GM23338 (cell line): ENCODE measurements around the gene CCDC167. TPM values are rescaled to one million over a fixed set of nuclear protein-coding genes. Genes with fewer than 3 reads are reported as not detected.

Experiments
- ATAC-seq: fragments of 200-7000 bp; cut with Tn5 transposase; 3 replicates; pipeline ENCODE4 v1.9.1; 2020
- DNase-seq: peaks from one replicate; pipeline ENCODE4 v3.0.0-alpha.2; 2015; ENCODE audit warnings: low spot score
- H2AFZ ChIP-seq: fragments of 200-600 bp; sonication (generic); 2 replicates; pipeline ENCODE4 v1.8.0; 2016; ENCODE audit warnings: antibody characterized with exemption, mild to moderate bottlenecking, moderate library complexity
- H3F3A ChIP-seq: fragments of 200-600 bp; sonication (generic); replicated peaks from 2 replicates; pipeline ENCODE4 v1.8.0; 2017; ENCODE audit warnings: antibody characterized with exemption, mixed run types, low read depth
- H3K27ac ChIP-seq: fragments of 200-600 bp; sonication (generic); 2 replicates; pipeline ENCODE4 v1.6.1; 2016; ENCODE audit warnings: low read depth
- H3K27me3 ChIP-seq: fragments of 200-600 bp; sonication (generic); 2 replicates; pipeline ENCODE4 v1.8.0; 2016; ENCODE audit warnings: mild to moderate bottlenecking, mixed run types, moderate library complexity; ENCODE audit not compliant: insufficient read depth
- H3K36me3 ChIP-seq: fragments of 200-600 bp; sonication (generic); 2 replicates; pipeline ENCODE4 v1.8.0; 2016; ENCODE audit warnings: mild to moderate bottlenecking; ENCODE audit not compliant: insufficient read depth
- H3K4me1 ChIP-seq: fragments of 200-600 bp; sonication (generic); 2 replicates; pipeline ENCODE4 v1.8.0; 2016; ENCODE audit warnings: mild to moderate bottlenecking, moderate library complexity; ENCODE audit not compliant: insufficient read depth
- H3K4me2 ChIP-seq: fragments of 200-600 bp; sonication (generic); 2 replicates; pipeline ENCODE4 v1.7.1; 2017; ENCODE audit warnings: mixed run types
- H3K4me3 ChIP-seq: fragments of 200-600 bp; sonication (generic); 2 replicates; pipeline ENCODE4 v1.6.1; 2016; ENCODE audit warnings: mixed run types
- H3K79me2 ChIP-seq: fragments of 200-600 bp; sonication (generic); replicated peaks from 2 replicates; pipeline ENCODE4 v1.8.0; 2017; ENCODE audit warnings: mild to moderate bottlenecking; ENCODE audit not compliant: insufficient read depth
- H3K9me2 ChIP-seq: fragments of 200-600 bp; sonication (generic); 2 replicates; pipeline ENCODE4 v1.8.0; 2017; ENCODE audit not compliant: insufficient read depth
- H4K20me1 ChIP-seq: fragments of 200-600 bp; sonication (generic); replicated peaks from 2 replicates; pipeline ENCODE4 v1.8.0; 2017; ENCODE audit warnings: mild to moderate bottlenecking; ENCODE audit not compliant: insufficient read depth
- H3K27ac Mint-ChIP-seq: 2 replicates; pipeline ENCODE4 v1.8.0; 2020; ENCODE audit warnings: inconsistent platforms, mild to moderate bottlenecking, moderate library complexity, mixed read lengths
- H3K27me3 Mint-ChIP-seq: 3 replicates; pipeline ENCODE4 v1.8.0; 2022; ENCODE audit warnings: low read depth, mild to moderate bottlenecking, moderate library complexity, mixed read lengths, inconsistent platforms; ENCODE audit not compliant: insufficient read depth, poor library complexity
- H3K36me3 Mint-ChIP-seq: 3 replicates; pipeline ENCODE4 v1.8.0; 2021; ENCODE audit warnings: low read depth, mild to moderate bottlenecking, inconsistent platforms, moderate library complexity, mixed read lengths
- H3K4me1 Mint-ChIP-seq: 3 replicates; pipeline ENCODE4 v1.8.0; 2020; ENCODE audit warnings: mild to moderate bottlenecking, inconsistent platforms, mixed read lengths
- H3K4me3 Mint-ChIP-seq: 3 replicates; pipeline ENCODE4 v1.8.0; 2021; ENCODE audit warnings: moderate library complexity, mild to moderate bottlenecking, inconsistent platforms, mixed read lengths
- H3K9me3 Mint-ChIP-seq: 3 replicates; pipeline ENCODE4 v1.8.0; 2020; ENCODE audit warnings: moderate library complexity, mild to moderate bottlenecking, inconsistent platforms, mixed read lengths
- EZH2 ChIP-seq: fragments of 200-600 bp; sonication (generic); IDR thresholded peaks from one replicate; pipeline ENCODE4 v1.8.0; 2017; ENCODE audit warnings: antibody characterized with exemption, mild to moderate bottlenecking, low read depth; ENCODE audit not compliant: unreplicated experiment
- EZH2phosphoT487 ChIP-seq: fragments of 200-600 bp; sonication (generic); IDR thresholded peaks from one replicate; pipeline ENCODE4 v1.8.1; 2018; ENCODE audit warnings: antibody characterized with exemption; ENCODE audit not compliant: unreplicated experiment
- JUNB ChIP-seq: IDR thresholded peaks from one replicate; pipeline ENCODE4 v1.6.1; 2016; ENCODE audit warnings: antibody characterized with exemption; ENCODE audit not compliant: unreplicated experiment
- POLR2AphosphoS5 ChIP-seq: IDR thresholded peaks from 2 replicates; pipeline ENCODE4 v1.6.1; 2016; ENCODE audit warnings: antibody characterized with exemption, low read depth
- ZNF114 ChIP-seq: fragments of 250-450 bp; sonication (Bioruptor Pico); IDR thresholded peaks from 2 replicates; pipeline ENCODE4 v1.5.0; 2020; ENCODE audit warnings: mild to moderate bottlenecking, moderate library complexity
- ZNF331 ChIP-seq: fragments of 250-450 bp; sonication (Bioruptor Pico); IDR thresholded peaks from 2 replicates; pipeline ENCODE4 v1.5.0; 2020; ENCODE audit warnings: low read depth, mild to moderate bottlenecking, moderate library complexity
- polyA plus RNA-seq: library from polyadenylated mRNA; unstranded; fragments of >200 nt; fragmentation: Nextera tagmentation; extraction: Ambion mirVana; gene quantifications from 2 replicates; pipeline ENCODE4 v1.2.1, GENCODE V29; 2016
- total RNA-seq: library from RNA; depleted of rRNA; stranded (reverse); fragments of >200 nt; shearing (Covaris generic); gene quantifications from 2 replicates; pipeline ENCODE4 v1.2.3, GENCODE V29; 2014
- TF ChIP-seq, protein P1 (sequence below): IDR thresholded peaks from one replicate; pipeline ENCODE4 v1.6.1; 2018; ENCODE audit warnings: antibody characterized with exemption; ENCODE audit not compliant: unreplicated experiment
- TF ChIP-seq, protein P2 (sequence below): fragments of 250-450 bp; sonication (Bioruptor Pico); IDR thresholded peaks from 2 replicates; pipeline ENCODE4 v1.5.0; 2020; ENCODE audit warnings: mild to moderate bottlenecking, moderate library complexity
- TF ChIP-seq, protein P3 (sequence below): IDR thresholded peaks from 2 replicates; pipeline ENCODE4 v1.6.1; 2016; ENCODE audit warnings: antibody characterized with exemption
- TF ChIP-seq, protein P4 (sequence below), 2 experiments: fragments of 200-600 bp in 1 of 2; sonication (generic) in 1 of 2; conservative IDR thresholded peaks; 2 replicates each; pipeline versions ENCODE4 v1.5.1 to v1.6.1; 2016 to 2017; ENCODE audit warnings: antibody characterized with exemption in 2 of 2, low read depth in 2 of 2, mild to moderate bottlenecking in 2 of 2, moderate library complexity in 1 of 2

The CCDC167 gene
- total and polyA plus RNA-seq, 2 experiments from 2014 or later: 17.6 to 21.4 TPM

DNA sequence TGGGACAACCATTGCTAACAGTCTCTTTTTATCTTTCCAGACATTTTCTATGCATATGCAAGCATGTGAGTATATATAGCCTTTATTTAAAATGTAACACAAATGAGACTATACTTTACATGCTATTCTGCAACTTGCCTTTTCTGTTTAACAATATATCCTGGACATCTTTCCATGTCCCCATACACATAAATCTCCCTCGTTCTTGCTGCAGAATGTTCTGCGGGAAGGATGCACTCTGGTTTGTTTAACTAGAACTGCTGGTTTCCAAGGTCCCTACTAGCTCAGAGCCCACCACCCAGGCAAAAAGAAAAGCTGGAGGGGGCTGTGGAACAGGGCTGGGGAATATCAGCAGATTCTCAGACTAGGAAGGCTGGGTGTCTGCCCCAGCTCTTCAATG is 35.2 kb upstream of the CCDC167 start:
- Histone ChIP-seq H3K9me2 (no peaks in the 10 kb centered on the region), H3K27me3 (peaks cover 60% of the 10 kb centered on the region)

DNA sequence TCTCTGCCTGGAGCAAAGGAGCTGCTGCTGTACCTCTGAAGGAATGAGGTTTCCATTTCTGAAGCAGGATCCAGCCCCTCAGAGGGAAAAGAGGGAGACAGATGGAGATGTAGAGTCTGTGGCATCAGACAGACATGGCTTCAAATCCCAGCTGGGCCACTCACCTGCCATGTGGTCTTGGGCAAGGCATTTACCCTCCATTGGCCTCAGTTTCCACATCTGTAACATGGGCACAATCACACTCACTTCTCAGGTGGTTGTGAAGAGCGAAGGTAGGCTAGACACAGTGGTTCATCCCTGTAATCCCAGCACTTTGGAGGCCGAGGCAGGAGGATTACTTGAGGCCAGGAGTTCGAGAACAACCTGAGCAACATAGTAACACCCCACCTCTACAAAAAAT is 32.4 kb upstream of the CCDC167 start:
- no peak overlapping the region for H2AFZ ChIP-seq
- H3K9me2 ChIP-seq: no peaks in the 10 kb centered on the region
- Mint-ChIP-seq H3K4me3 (no peak overlapping the region), H3K36me3 (no peaks in the 10 kb centered on the region), H3K27ac (no peak overlapping the region), H3K9me3 (no peaks in the 10 kb centered on the region), H3K4me1 (peaks cover 16% of the 10 kb centered on the region), H3K27me3 (peaks cover 36% of the 10 kb centered on the region)
- H3K27ac ChIP-seq: no peak overlapping the region
- H3K36me3 ChIP-seq: no peaks in the 10 kb centered on the region
- H3K27me3 ChIP-seq: peaks cover 44% of the 10 kb centered on the region
- H3K4me1 ChIP-seq: peaks cover 15% of the 10 kb centered on the region
- no peaks in the 10 kb centered on the region for H4K20me1 ChIP-seq
- no peaks in the 10 kb centered on the region for H3F3A ChIP-seq
- no peak overlapping the region for H3K4me3 ChIP-seq
- ATAC-seq: no peak
- DNase-seq: no peak
- H3K79me2 ChIP-seq: no peaks in the 10 kb centered on the region
- no peak overlapping the region for H3K4me2 ChIP-seq
- TF ChIP-seq POLR2AphosphoS5 (no peak), ZNF114 (CRISPR knock-in tag) (no peak), ZNF331 (no peak), EZH2phosphoT487 (no peak), JUNB (no peak)
- TF ChIP-seq, protein P1, sequence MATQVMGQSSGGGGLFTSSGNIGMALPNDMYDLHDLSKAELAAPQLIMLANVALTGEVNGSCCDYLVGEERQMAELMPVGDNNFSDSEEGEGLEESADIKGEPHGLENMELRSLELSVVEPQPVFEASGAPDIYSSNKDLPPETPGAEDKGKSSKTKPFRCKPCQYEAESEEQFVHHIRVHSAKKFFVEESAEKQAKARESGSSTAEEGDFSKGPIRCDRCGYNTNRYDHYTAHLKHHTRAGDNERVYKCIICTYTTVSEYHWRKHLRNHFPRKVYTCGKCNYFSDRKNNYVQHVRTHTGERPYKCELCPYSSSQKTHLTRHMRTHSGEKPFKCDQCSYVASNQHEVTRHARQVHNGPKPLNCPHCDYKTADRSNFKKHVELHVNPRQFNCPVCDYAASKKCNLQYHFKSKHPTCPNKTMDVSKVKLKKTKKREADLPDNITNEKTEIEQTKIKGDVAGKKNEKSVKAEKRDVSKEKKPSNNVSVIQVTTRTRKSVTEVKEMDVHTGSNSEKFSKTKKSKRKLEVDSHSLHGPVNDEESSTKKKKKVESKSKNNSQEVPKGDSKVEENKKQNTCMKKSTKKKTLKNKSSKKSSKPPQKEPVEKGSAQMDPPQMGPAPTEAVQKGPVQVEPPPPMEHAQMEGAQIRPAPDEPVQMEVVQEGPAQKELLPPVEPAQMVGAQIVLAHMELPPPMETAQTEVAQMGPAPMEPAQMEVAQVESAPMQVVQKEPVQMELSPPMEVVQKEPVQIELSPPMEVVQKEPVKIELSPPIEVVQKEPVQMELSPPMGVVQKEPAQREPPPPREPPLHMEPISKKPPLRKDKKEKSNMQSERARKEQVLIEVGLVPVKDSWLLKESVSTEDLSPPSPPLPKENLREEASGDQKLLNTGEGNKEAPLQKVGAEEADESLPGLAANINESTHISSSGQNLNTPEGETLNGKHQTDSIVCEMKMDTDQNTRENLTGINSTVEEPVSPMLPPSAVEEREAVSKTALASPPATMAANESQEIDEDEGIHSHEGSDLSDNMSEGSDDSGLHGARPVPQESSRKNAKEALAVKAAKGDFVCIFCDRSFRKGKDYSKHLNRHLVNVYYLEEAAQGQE: no peak
- TF ChIP-seq, protein P2, sequence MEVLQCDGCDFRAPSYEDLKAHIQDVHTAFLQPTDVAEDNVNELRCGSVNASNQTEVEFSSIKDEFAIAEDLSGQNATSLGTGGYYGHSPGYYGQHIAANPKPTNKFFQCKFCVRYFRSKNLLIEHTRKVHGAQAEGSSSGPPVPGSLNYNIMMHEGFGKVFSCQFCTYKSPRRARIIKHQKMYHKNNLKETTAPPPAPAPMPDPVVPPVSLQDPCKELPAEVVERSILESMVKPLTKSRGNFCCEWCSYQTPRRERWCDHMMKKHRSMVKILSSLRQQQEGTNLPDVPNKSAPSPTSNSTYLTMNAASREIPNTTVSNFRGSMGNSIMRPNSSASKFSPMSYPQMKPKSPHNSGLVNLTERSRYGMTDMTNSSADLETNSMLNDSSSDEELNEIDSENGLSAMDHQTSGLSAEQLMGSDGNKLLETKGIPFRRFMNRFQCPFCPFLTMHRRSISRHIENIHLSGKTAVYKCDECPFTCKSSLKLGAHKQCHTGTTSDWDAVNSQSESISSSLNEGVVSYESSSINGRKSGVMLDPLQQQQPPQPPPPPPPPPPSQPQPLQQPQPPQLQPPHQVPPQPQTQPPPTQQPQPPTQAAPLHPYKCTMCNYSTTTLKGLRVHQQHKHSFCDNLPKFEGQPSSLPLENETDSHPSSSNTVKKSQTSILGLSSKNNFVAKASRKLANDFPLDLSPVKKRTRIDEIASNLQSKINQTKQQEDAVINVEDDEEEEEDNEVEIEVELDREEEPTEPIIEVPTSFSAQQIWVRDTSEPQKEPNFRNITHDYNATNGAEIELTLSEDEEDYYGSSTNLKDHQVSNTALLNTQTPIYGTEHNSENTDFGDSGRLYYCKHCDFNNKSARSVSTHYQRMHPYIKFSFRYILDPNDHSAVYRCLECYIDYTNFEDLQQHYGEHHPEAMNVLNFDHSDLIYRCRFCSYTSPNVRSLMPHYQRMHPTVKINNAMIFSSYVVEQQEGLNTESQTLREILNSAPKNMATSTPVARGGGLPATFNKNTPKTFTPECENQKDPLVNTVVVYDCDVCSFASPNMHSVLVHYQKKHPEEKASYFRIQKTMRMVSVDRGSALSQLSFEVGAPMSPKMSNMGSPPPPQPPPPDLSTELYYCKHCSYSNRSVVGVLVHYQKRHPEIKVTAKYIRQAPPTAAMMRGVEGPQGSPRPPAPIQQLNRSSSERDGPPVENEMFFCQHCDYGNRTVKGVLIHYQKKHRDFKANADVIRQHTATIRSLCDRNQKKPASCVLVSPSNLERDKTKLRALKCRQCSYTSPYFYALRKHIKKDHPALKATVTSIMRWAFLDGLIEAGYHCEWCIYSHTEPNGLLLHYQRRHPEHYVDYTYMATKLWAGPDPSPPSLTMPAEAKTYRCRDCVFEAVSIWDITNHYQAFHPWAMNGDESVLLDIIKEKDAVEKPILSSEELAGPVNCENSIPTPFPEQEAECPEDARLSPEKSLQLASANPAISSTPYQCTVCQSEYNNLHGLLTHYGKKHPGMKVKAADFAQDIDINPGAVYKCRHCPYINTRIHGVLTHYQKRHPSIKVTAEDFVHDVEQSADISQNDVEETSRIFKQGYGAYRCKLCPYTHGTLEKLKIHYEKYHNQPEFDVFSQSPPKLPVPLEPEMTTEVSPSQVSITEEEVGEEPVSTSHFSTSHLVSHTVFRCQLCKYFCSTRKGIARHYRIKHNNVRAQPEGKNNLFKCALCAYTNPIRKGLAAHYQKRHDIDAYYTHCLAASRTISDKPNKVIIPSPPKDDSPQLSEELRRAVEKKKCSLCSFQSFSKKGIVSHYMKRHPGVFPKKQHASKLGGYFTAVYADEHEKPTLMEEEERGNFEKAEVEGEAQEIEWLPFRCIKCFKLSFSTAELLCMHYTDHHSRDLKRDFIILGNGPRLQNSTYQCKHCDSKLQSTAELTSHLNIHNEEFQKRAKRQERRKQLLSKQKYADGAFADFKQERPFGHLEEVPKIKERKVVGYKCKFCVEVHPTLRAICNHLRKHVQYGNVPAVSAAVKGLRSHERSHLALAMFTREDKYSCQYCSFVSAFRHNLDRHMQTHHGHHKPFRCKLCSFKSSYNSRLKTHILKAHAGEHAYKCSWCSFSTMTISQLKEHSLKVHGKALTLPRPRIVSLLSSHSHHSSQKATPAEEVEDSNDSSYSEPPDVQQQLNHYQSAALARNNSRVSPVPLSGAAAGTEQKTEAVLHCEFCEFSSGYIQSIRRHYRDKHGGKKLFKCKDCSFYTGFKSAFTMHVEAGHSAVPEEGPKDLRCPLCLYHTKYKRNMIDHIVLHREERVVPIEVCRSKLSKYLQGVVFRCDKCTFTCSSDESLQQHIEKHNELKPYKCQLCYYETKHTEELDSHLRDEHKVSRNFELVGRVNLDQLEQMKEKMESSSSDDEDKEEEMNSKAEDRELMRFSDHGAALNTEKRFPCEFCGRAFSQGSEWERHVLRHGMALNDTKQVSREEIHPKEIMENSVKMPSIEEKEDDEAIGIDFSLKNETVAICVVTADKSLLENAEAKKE (CRISPR knock-in tag): no peak
- TF ChIP-seq, protein P3, sequence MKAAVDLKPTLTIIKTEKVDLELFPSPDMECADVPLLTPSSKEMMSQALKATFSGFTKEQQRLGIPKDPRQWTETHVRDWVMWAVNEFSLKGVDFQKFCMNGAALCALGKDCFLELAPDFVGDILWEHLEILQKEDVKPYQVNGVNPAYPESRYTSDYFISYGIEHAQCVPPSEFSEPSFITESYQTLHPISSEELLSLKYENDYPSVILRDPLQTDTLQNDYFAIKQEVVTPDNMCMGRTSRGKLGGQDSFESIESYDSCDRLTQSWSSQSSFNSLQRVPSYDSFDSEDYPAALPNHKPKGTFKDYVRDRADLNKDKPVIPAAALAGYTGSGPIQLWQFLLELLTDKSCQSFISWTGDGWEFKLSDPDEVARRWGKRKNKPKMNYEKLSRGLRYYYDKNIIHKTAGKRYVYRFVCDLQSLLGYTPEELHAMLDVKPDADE: no peak
- TF ChIP-seq, protein P4, sequence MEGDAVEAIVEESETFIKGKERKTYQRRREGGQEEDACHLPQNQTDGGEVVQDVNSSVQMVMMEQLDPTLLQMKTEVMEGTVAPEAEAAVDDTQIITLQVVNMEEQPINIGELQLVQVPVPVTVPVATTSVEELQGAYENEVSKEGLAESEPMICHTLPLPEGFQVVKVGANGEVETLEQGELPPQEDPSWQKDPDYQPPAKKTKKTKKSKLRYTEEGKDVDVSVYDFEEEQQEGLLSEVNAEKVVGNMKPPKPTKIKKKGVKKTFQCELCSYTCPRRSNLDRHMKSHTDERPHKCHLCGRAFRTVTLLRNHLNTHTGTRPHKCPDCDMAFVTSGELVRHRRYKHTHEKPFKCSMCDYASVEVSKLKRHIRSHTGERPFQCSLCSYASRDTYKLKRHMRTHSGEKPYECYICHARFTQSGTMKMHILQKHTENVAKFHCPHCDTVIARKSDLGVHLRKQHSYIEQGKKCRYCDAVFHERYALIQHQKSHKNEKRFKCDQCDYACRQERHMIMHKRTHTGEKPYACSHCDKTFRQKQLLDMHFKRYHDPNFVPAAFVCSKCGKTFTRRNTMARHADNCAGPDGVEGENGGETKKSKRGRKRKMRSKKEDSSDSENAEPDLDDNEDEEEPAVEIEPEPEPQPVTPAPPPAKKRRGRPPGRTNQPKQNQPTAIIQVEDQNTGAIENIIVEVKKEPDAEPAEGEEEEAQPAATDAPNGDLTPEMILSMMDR (conservative IDR thresholded peaks at IDR 0.05; ENCODE audit: low read depth in 2 of 2): no peak

More for the DNA sequence above, 35.2 kb upstream of the CCDC167 start:
- H3K4me3 Mint-ChIP-seq: peak overlapping the region; percentile 78
- no peak overlapping the region for H3K27ac Mint-ChIP-seq
- H3K36me3 Mint-ChIP-seq: no peaks in the 10 kb centered on the region
- no peak for DNase-seq
- peak overlapping the region; percentile 99 for H3K4me2 ChIP-seq
- no peaks in the 10 kb centered on the region for H3F3A ChIP-seq
- H3K4me1 ChIP-seq: peaks cover 18% of the 10 kb centered on the region
- H4K20me1 ChIP-seq: no peaks in the 10 kb centered on the region
- peak overlapping the region; percentile 99 for H2AFZ ChIP-seq
- no peaks in the 10 kb centered on the region for H3K36me3 ChIP-seq
- H3K4me1 Mint-ChIP-seq: peaks cover 24% of the 10 kb centered on the region
- no peak for ATAC-seq
- no peaks in the 10 kb centered on the region for H3K9me3 Mint-ChIP-seq
- H3K4me3 ChIP-seq: peak overlapping the region; percentile 90
- peaks cover 48% of the 10 kb centered on the region for H3K27me3 Mint-ChIP-seq
- no peaks in the 10 kb centered on the region for H3K79me2 ChIP-seq
- peak; percentile 11 for TF ChIP-seq EZH2
- no peak for TF ChIP-seq ZNF331
- H3K27ac ChIP-seq: no peak overlapping the region
